A673 (cell line): ENCODE results near the gene TUBA3E. TPM values are rescaled to one million over a fixed set of nuclear protein-coding genes. Genes with fewer than 3 reads are reported as not detected.
"Not testable (repeated sequence)": the region's sequence is repeated elsewhere in the genome, so short reads cannot be mapped to it uniquely, and the experiment has no call there.

Experiments
- BruUV-seq: library from RNA; stranded (reverse); fragments of 400-500 nt; replicated peaks from 2 replicates; lab custom pipeline; 2021; lab: Mats Ljungman, UMichigan
- CTCF ChIA-PET: fragments of 300-600 bp; sonication (Branson Sonifier 250); formaldehyde crosslinking; loops from one replicate; lab custom pipeline; 2022; ENCODE audit warnings: antibody characterized with exemption; lab: Charles Lee
- POLR2A ChIA-PET: fragments of 300-600 bp; sonication (Branson Sonifier 250); formaldehyde crosslinking; loops from one replicate; lab custom pipeline; 2022; ENCODE audit warnings: antibody characterized with exemption; ENCODE audit not compliant: low non-redundant PET; lab: Charles Lee
- DNase-seq: peaks from one replicate; pipeline ENCODE4 v3.0.0-alpha.2; 2015; ENCODE audit warnings: low spot score
- H3K27ac ChIP-seq: fragments of 200-600 bp; sonication (generic); 2 replicates; pipeline ENCODE4 v1.5.1; 2016; ENCODE audit warnings: mixed run types, low read depth, mild to moderate bottlenecking, mixed read lengths, antibody characterized with exemption, low read length; ENCODE audit not compliant: poor library complexity, severe bottlenecking
- H3K27me3 ChIP-seq: fragments of 200-600 bp; sonication (generic); replicated peaks from 2 replicates; pipeline ENCODE4 v1.6.1; 2017; ENCODE audit warnings: mixed run types, low read depth, mild to moderate bottlenecking, mixed read lengths, antibody characterized with exemption, low read length; ENCODE audit not compliant: insufficient read depth, poor library complexity
- H3K36me3 ChIP-seq: fragments of 200-600 bp; sonication (generic); 2 replicates; pipeline ENCODE4 v1.6.1; 2016; ENCODE audit warnings: mixed run types, mild to moderate bottlenecking, mixed read lengths, antibody characterized with exemption, low read length; ENCODE audit not compliant: insufficient read depth, poor library complexity, severe bottlenecking
- H3K4me1 ChIP-seq: fragments of 200-600 bp; sonication (generic); 2 replicates; pipeline ENCODE4 v1.6.1; 2017; ENCODE audit warnings: mixed run types, mild to moderate bottlenecking, mixed read lengths, antibody characterized with exemption, low read length; ENCODE audit not compliant: insufficient read depth, poor library complexity, severe bottlenecking
- H3K4me3 ChIP-seq: fragments of 200-600 bp; sonication (generic); 2 replicates; pipeline ENCODE4 v1.5.1; 2016; ENCODE audit warnings: low read depth, mixed run types, mild to moderate bottlenecking, mixed read lengths, low read length; ENCODE audit not compliant: poor library complexity, severe bottlenecking
- H3K9me3 ChIP-seq: fragments of 200-600 bp; sonication (generic); 2 replicates; pipeline ENCODE4 v1.6.1; 2016; ENCODE audit warnings: mixed run types, low read depth, mild to moderate bottlenecking, mixed read lengths, antibody characterized with exemption, low read length; ENCODE audit not compliant: poor library complexity, severe bottlenecking
- EZH2 ChIP-seq: fragments of 200-600 bp; sonication (generic); IDR thresholded peaks from 2 replicates; pipeline ENCODE4 v1.6.1; 2017; ENCODE audit warnings: borderline replicate concordance, low read depth, mild to moderate bottlenecking, mixed read lengths, antibody characterized with exemption, low read length; ENCODE audit not compliant: poor library complexity, severe bottlenecking
- intact Hi-C: fragments of 100-400 bp; cut with micrococcal nuclease; formaldehyde crosslinking; loops from one replicate; pipeline ENCODE4 v1.10.0; 2022; ENCODE audit not compliant: unreplicated experiment
- total RNA-seq: library from RNA; stranded (reverse); gene quantifications from 2 replicates; pipeline ENCODE4 v1.2.3, GENCODE V29; 2021
- TF ChIP-seq, protein P1 (sequence below): fragments of 300-800, 200-600 bp; sonication (generic); conservative IDR thresholded peaks from 2 replicates; pipeline ENCODE4 v1.5.1; 2017; ENCODE audit warnings: low read depth, mild to moderate bottlenecking, antibody characterized with exemption, low read length, moderate library complexity, mixed read lengths

Gene TUBA3E
- total RNA-seq, 1 experiment from 2014 or later: not detected

DNA sequence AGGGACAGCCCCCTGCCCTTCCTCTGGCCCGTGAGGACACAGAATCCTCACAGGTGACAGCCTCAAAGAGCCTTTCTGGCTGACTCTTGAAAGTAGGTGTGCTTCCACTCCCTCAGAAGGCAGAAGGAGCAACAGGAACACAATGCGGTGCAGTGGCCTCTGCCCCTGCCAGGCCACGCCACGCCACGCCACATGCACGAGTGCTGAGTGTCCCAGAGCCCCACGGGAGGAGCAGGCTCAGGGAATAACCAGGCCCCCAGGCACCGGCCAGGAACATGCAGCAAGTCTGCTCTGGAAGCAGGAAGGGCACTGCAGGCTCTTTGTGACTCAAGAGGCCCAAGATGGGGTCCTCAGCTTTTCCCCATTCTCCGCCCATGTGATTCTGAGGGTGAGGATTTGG, 35.3 kb downstream of the TUBA3E start:
- Histone ChIP-seq H3K4me3 (no peak overlapping the region), H3K27me3 (no peaks in the 10 kb centered on the region), H3K36me3 (peaks cover 29% of the 10 kb centered on the region), H3K27ac (no peak overlapping the region), H3K9me3 (no peaks in the 10 kb centered on the region), H3K4me1 (no peaks in the 10 kb centered on the region)
- intact Hi-C loops: no loop called here
- ChIA-PET POLR2A (no interaction called here), CTCF (no interaction called here)
- BruUV-seq: no TSS peak
- no peak for TF ChIP-seq EZH2
- TF ChIP-seq, protein P1, sequence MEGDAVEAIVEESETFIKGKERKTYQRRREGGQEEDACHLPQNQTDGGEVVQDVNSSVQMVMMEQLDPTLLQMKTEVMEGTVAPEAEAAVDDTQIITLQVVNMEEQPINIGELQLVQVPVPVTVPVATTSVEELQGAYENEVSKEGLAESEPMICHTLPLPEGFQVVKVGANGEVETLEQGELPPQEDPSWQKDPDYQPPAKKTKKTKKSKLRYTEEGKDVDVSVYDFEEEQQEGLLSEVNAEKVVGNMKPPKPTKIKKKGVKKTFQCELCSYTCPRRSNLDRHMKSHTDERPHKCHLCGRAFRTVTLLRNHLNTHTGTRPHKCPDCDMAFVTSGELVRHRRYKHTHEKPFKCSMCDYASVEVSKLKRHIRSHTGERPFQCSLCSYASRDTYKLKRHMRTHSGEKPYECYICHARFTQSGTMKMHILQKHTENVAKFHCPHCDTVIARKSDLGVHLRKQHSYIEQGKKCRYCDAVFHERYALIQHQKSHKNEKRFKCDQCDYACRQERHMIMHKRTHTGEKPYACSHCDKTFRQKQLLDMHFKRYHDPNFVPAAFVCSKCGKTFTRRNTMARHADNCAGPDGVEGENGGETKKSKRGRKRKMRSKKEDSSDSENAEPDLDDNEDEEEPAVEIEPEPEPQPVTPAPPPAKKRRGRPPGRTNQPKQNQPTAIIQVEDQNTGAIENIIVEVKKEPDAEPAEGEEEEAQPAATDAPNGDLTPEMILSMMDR: no peak
- no peak for DNase-seq

DNA sequence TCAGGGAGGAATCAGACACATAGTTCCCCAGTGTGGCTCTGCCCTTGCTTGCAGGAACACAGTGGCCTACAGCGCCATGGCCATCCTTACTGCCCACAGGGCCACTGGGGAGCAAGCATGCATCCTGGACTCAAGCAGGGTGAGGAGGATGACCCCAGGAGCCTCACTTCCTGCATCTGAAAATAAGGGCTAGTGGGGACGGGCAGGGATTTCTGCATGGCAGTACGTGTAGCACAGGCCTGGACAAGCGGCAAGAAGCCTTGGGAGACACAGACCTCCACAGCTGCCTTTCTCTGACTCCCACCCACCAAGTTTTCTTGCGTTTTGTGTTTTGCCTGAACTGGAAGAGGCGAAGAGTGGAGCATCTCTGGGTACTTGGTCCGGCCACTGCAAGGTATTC, 35.8 kb downstream of the TUBA3E start:
- H3K9me3 ChIP-seq, POLR2A ChIA-PET: not testable (repeated sequence)

DNA sequence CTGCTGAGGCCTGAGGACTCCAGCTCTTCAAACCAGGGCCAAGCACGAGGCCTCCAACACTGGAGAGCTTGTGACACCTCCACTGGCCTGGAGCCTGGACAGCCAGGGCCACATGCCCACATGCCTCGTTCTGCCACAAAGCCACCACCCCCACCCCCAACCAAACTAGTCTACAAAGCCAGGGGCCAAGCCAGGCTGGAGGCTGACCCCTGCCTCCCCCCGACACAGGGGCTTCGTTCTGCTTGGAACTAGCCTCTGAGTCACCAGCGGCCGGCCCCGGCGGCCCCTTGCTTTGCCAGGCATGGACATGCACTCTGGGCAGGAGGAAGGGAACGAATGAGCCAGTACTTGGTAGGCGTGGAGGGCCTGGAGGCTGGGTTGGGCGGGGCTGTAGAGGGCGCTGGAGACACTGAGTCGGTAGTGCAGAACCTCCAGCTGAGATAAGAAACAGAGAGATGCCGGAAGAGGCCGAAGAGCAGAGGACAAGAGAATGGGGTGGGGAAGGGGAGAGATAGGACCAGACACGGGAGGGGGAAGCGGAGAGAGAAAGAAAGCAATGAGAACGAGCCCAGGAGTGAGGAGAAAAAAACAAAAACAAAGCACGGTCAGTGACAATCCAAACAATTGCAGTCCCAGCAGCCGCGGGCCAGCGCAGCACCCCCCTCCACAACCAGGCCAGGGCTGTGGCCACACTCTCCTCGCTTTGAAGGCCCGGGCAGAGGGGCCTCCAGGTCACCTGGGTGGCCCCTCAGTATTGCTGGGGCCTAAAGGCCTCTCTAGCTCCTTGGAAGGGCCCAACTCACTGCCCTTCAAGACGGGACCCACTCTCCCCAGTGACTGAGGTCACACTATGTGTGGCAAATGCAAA, 37.2 kb downstream of the TUBA3E start:
- intact Hi-C loops, DNase-seq, H3K27me3 ChIP-seq, H3K27ac ChIP-seq, BruUV-seq, H3K9me3 ChIP-seq, H3K4me3 ChIP-seq, POLR2A ChIA-PET, CTCF ChIA-PET, H3K4me1 ChIP-seq: not testable (repeated sequence)
- H3K36me3 ChIP-seq: peaks cover 19% of the 10 kb centered on the region

More for the DNA sequence above, 35.8 kb downstream of the TUBA3E start:
- intact Hi-C loops, BruUV-seq, DNase-seq, H3K27ac ChIP-seq, H3K27me3 ChIP-seq, H3K4me3 ChIP-seq, CTCF ChIA-PET, H3K4me1 ChIP-seq: not testable (repeated sequence)
- peaks cover 24% of the 10 kb centered on the region for H3K36me3 ChIP-seq

DNA sequence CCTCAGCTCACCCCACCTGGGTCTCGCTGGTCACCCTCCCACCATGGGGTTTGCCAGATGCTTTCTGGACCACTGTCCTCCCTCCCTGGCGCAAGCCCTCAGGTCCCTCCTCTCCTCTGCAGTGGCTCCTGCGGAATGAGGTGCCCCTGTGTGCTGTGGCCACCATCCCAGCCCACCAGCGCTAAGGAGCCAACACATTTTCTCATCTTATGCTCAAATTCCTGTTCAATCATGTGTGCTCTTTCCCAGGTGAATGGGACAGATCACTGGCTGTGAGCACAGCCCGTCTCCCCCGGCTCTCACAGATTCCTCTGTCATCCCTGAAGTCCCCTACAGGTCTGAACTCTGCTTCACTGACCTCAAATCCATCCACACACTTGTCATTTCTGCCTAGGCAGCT, 38.1 kb downstream of the TUBA3E start:
- H3K9me3 ChIP-seq: no peaks in the 10 kb centered on the region
- no peaks in the 10 kb centered on the region for H3K4me1 ChIP-seq
- BruUV-seq: no TSS peak
- TF ChIP-seq, protein P1: no peak
- TF ChIP-seq EZH2: no peak
- CTCF ChIA-PET: no interaction called here
- H3K27ac ChIP-seq: no peak overlapping the region
- DNase-seq: no peak
- intact Hi-C loops: no loop called here
- POLR2A ChIA-PET: no interaction called here
- H3K4me3 ChIP-seq: no peak overlapping the region
- H3K36me3 ChIP-seq: peaks cover 13% of the 10 kb centered on the region
- no peaks in the 10 kb centered on the region for H3K27me3 ChIP-seq

DNA sequence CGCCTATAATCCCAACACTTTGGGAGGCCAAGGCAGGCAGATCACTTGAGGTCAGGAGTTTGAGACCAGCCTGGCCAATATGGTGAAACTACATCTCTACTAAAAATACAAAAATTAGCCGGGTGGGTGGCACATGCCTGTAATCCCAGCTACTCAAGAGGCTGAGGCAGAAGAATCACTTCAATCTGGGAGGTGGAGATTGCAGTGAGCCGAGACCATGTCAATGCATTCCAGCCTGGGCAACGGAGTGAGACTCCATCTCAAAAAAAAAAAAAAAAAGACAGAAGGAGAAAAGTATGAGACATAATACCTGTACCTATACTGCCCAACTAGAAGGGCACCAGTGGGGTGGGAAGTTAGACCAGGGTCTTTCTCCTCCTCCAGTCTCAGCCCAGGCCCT, 38.9 kb downstream of the TUBA3E start:
- H3K36me3 ChIP-seq, H3K27me3 ChIP-seq, H3K27ac ChIP-seq, H3K4me3 ChIP-seq, CTCF ChIA-PET, POLR2A ChIA-PET, H3K4me1 ChIP-seq, BruUV-seq, H3K9me3 ChIP-seq, DNase-seq: not testable (repeated sequence)
- intact Hi-C loops: loop anchor here (2.0 kb wide), 1 partner anchor 21 kb away; the partner anchor contains the start of gene SMPD4
